Measurements from ENCODE around the gene TMPRSS9. TPM values are rescaled to one million over a fixed set of nuclear protein-coding genes. Genes with fewer than 3 reads are reported as not detected.
A peak's percentile ranks its signal among the peaks of the same experiment; 100 is the strongest.

TMPRSS9 gene
- total RNA-seq, 1 experiment from 2014 or later: not detected

DNA sequence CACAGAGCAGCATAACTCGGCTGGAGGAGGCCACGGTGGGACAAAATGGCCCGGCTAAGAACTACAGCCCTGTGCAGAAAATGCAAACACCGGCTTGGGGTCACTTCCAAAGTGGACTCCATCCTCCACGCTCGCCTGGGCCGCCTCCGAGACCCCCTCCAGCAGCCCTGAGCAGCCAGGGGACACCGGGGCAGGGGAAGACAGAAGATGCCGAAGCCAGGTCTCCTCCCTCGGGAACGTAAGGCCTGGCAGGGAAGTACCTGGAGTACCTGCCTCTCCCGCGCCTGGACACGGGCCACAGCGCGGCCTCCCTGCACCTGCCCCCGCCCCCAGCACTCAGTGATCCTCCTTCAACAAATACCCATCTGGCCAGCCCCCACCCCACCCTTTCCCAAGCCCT lies 91.7 kb downstream of the TMPRSS9 start:
- no peaks in the 10 kb centered on the region for H3K9me3 ChIP-seq (ENCODE audit: low read depth, low read length, poor library complexity, severe bottlenecking)
- H3K36me3 ChIP-seq (ENCODE audit: insufficient read depth, low read length, poor library complexity, severe bottlenecking): peaks cover 11% of the 10 kb centered on the region
- H3K27ac ChIP-seq (ENCODE audit: low read depth, low read length, poor library complexity, severe bottlenecking): no peak overlapping the region
- no TSS peak for BruUV-seq (replicated peaks)
- H3K4me1 ChIP-seq (ENCODE audit: insufficient read depth, low read length, poor library complexity, severe bottlenecking): peaks cover 15% of the 10 kb centered on the region
- no peak for DNase-seq (ENCODE audit: low spot score)
- no peaks in the 10 kb centered on the region for H3K27me3 ChIP-seq (replicated peaks; ENCODE audit: insufficient read depth, low read depth, low read length, poor library complexity)
- intact Hi-C loops (cut with micrococcal nuclease; ENCODE audit: unreplicated experiment): no loop called here
- ChIA-PET POLR2A (ENCODE audit: low non-redundant PET) (no interaction called here), CTCF (no interaction called here)
- no peak overlapping the region for H3K4me3 ChIP-seq (ENCODE audit: low read depth, low read length, poor library complexity, severe bottlenecking)
- no peak for TF ChIP-seq EZH2 (IDR thresholded peaks at IDR 0.05; ENCODE audit: borderline replicate concordance, low read depth, low read length, poor library complexity, severe bottlenecking)
- TF ChIP-seq, protein P1, sequence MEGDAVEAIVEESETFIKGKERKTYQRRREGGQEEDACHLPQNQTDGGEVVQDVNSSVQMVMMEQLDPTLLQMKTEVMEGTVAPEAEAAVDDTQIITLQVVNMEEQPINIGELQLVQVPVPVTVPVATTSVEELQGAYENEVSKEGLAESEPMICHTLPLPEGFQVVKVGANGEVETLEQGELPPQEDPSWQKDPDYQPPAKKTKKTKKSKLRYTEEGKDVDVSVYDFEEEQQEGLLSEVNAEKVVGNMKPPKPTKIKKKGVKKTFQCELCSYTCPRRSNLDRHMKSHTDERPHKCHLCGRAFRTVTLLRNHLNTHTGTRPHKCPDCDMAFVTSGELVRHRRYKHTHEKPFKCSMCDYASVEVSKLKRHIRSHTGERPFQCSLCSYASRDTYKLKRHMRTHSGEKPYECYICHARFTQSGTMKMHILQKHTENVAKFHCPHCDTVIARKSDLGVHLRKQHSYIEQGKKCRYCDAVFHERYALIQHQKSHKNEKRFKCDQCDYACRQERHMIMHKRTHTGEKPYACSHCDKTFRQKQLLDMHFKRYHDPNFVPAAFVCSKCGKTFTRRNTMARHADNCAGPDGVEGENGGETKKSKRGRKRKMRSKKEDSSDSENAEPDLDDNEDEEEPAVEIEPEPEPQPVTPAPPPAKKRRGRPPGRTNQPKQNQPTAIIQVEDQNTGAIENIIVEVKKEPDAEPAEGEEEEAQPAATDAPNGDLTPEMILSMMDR (conservative IDR thresholded peaks at IDR 0.05; ENCODE audit: low read depth, low read length): no peak

DNA sequence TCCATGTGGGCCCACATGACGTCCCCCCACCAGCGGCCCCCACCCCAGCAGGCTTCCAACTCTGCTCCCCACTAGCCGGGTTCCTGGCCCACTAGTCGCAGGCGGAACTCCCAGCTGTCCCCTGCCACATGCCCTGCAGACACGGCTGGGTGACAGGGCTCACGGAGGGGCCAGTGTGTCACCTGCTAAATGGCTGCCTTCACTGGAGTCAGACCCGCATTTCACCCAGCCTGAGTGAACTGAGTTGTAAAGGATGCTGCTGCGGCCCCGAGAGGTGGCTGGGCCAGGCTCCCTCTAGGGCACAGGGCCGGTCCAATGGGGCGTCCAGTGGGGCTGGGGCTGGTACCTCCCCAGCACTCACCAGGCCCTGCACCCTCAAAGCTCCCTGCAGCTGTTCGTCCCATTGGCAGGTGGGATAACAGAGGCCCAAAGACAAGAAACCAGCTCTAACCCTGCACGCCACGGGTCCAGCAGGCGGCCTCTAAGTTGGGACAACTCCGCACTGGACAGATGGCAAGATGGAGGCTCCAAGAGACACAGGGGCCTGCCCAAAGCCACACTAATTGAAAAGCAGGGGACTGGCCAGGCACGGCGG lies 93.5 kb downstream of the TMPRSS9 start:
- BruUV-seq (replicated peaks): no TSS peak
- peaks cover 11% of the 10 kb centered on the region for H3K36me3 ChIP-seq (ENCODE audit: insufficient read depth, low read length, poor library complexity, severe bottlenecking)
- POLR2A ChIA-PET (ENCODE audit: low non-redundant PET): interaction anchor here (0.6 kb wide), 1 partner anchor 16 kb away, joined by 6 read pairs; no protein-coding TSS in a partner anchor
- intact Hi-C loops (cut with micrococcal nuclease; ENCODE audit: unreplicated experiment): no loop called here
- CTCF ChIA-PET: no interaction called here
- H3K9me3 ChIP-seq (ENCODE audit: low read depth, low read length, poor library complexity, severe bottlenecking): no peaks in the 10 kb centered on the region
- DNase-seq (ENCODE audit: low spot score): no peak
- TF ChIP-seq EZH2 (IDR thresholded peaks at IDR 0.05; ENCODE audit: borderline replicate concordance, low read depth, low read length, poor library complexity, severe bottlenecking): no peak
- TF ChIP-seq, protein P1 (conservative IDR thresholded peaks at IDR 0.05; ENCODE audit: low read depth, low read length): no peak
- H3K4me1 ChIP-seq (ENCODE audit: insufficient read depth, low read length, poor library complexity, severe bottlenecking): peaks cover 20% of the 10 kb centered on the region
- no peak overlapping the region for H3K4me3 ChIP-seq (ENCODE audit: low read depth, low read length, poor library complexity, severe bottlenecking)
- no peaks in the 10 kb centered on the region for H3K27me3 ChIP-seq (replicated peaks; ENCODE audit: insufficient read depth, low read depth, low read length, poor library complexity)
- no peak overlapping the region for H3K27ac ChIP-seq (ENCODE audit: low read depth, low read length, poor library complexity, severe bottlenecking)

DNA sequence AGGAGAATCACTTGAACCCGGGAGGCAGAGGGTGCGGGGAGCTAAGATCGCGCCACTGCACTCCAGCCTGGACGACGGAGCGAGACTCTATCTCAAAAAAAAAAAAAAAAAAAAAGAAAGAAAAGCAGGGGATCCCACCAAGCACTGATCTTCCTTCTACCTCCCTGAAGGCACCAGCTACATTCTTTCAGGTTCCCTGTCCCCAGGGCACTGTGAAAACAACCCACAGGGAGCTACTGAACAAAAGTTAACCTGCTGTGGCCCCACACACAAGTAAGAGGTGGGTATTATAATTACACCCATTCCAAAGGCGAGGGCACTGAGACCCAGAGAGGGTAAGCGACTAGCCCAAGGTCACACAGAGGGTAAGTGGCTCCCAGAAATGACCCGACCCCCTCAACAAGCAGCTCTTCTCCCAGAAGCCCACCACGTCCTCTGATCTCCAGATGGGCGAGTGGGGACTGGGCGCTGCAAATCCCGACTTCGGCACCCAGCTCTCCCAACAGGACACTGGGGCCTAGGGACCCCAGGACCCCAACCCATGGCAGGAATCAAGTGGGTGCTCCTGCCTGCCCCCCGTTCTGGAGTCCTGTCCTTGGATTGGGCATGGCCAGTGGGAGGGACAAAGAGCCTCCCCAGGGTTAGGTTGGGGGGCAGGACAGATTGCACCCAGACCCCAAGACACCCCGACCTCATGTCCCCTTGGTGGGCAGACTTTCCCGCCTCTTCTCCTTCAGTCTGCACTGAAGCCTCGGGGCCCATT lies 94.3 kb downstream of the TMPRSS9 start:
- TSS peak; percentile 7 for BruUV-seq (replicated peaks)
- ChIA-PET POLR2A (ENCODE audit: low non-redundant PET) (interaction anchor here (0.6 kb wide), 1 partner anchor 15 kb away, joined by 6 read pairs; no protein-coding TSS in a partner anchor), CTCF (interaction anchor here (0.6 kb wide), 1 partner anchor 147 kb away, joined by 8 read pairs; no protein-coding TSS in a partner anchor)
- peaks cover 11% of the 10 kb centered on the region for H3K36me3 ChIP-seq (ENCODE audit: insufficient read depth, low read length, poor library complexity, severe bottlenecking)
- intact Hi-C loops (cut with micrococcal nuclease; ENCODE audit: unreplicated experiment): no loop called here
- H3K9me3 ChIP-seq (ENCODE audit: low read depth, low read length, poor library complexity, severe bottlenecking): no peaks in the 10 kb centered on the region
- peaks cover 20% of the 10 kb centered on the region for H3K4me1 ChIP-seq (ENCODE audit: insufficient read depth, low read length, poor library complexity, severe bottlenecking)
- TF ChIP-seq, protein P1 (conservative IDR thresholded peaks at IDR 0.05; ENCODE audit: low read depth, low read length): no peak
- no peak for TF ChIP-seq EZH2 (IDR thresholded peaks at IDR 0.05; ENCODE audit: borderline replicate concordance, low read depth, low read length, poor library complexity, severe bottlenecking)
- no peaks in the 10 kb centered on the region for H3K27me3 ChIP-seq (replicated peaks; ENCODE audit: insufficient read depth, low read depth, low read length, poor library complexity)
- H3K27ac ChIP-seq (ENCODE audit: low read depth, low read length, poor library complexity, severe bottlenecking): peak overlapping the region; percentile 98
- peak overlapping the region; percentile 100 for H3K4me3 ChIP-seq (ENCODE audit: low read depth, low read length, poor library complexity, severe bottlenecking)
- DNase-seq (ENCODE audit: low spot score): no peak
